KMS-11 (cell line): ENCODE data around the gene PHB1.
A peak's percentile ranks its signal among the peaks of the same experiment; 100 is the strongest.

Experiments used
- H2AFZ ChIP-seq: fragments of 200-600 bp; sonication (generic); 2 replicates; pipeline ENCODE4 v1.6.1; 2016; ENCODE audit warnings: antibody characterized with exemption, mixed run types, low read depth
- H3K27ac ChIP-seq: fragments of 200-600 bp; sonication (generic); 2 replicates; pipeline ENCODE4 v1.6.1; 2016; ENCODE audit warnings: mild to moderate bottlenecking, mixed run types
- H3K27me3 ChIP-seq: fragments of 200-600 bp; sonication (generic); 2 replicates; pipeline ENCODE4 v1.6.1; 2017; ENCODE audit warnings: mild to moderate bottlenecking, low read depth, mixed run types, moderate library complexity; ENCODE audit not compliant: insufficient read depth
- H3K36me3 ChIP-seq: fragments of 200-600 bp; sonication (generic); 2 replicates; pipeline ENCODE4 v1.6.1; 2017; ENCODE audit warnings: mild to moderate bottlenecking, mixed run types; ENCODE audit not compliant: insufficient read depth
- H3K4me1 ChIP-seq: fragments of 200-600 bp; sonication (generic); 2 replicates; pipeline ENCODE4 v1.6.1; 2016; ENCODE audit warnings: mild to moderate bottlenecking, low read depth, mixed run types; ENCODE audit not compliant: poor library complexity, severe bottlenecking
- H3K4me2 ChIP-seq: fragments of 200-600 bp; sonication (generic); 2 replicates; pipeline ENCODE4 v1.7.0; 2016; ENCODE audit warnings: mild to moderate bottlenecking, mixed run types
- H3K4me3 ChIP-seq: fragments of 200-600 bp; sonication (generic); IDR thresholded peaks from 2 replicates; pipeline ENCODE4 v1.6.1; 2017; ENCODE audit warnings: low read depth, low read length, mixed read lengths; ENCODE audit not compliant: insufficient read depth
- H3K79me2 ChIP-seq: fragments of 200-600 bp; sonication (generic); 2 replicates; pipeline ENCODE4 v1.6.1; 2016; ENCODE audit warnings: low read depth, mixed run types; ENCODE audit not compliant: insufficient read depth
- H3K9ac ChIP-seq: fragments of 200-600 bp; sonication (generic); 2 replicates; pipeline ENCODE4 v1.6.1; 2016; ENCODE audit warnings: mild to moderate bottlenecking, mixed run types
- H4K20me1 ChIP-seq: fragments of 200-600 bp; sonication (generic); 2 replicates; pipeline ENCODE4 v1.6.1; 2016; ENCODE audit warnings: mild to moderate bottlenecking, mixed run types; ENCODE audit not compliant: insufficient read depth
- CTCF ChIP-seq: fragments of 200-600 bp; sonication (generic); conservative IDR thresholded peaks from 2 replicates; pipeline ENCODE4 v1.6.1; 2017; ENCODE audit warnings: low read depth, mild to moderate bottlenecking, antibody characterized with exemption, low read length, moderate library complexity, mixed read lengths

Gene PHB1

GRCh38 chr17:49361129-49361901 lies 53.4 kb downstream of the PHB1 start:
- H3K27me3 ChIP-seq: no peaks in the 10 kb centered on the region
- H3K4me2 ChIP-seq: peak overlapping the region; percentile 54
- H3K36me3 ChIP-seq: no peaks in the 10 kb centered on the region
- peak overlapping the region; percentile 10; the same call in 1 of the 2 replicates for H2AFZ ChIP-seq
- H3K27ac ChIP-seq: peak overlapping the region; percentile 78
- peaks cover 53% of the 10 kb centered on the region for H3K79me2 ChIP-seq
- no peaks in the 10 kb centered on the region for H4K20me1 ChIP-seq
- H3K4me1 ChIP-seq: peaks cover 67% of the 10 kb centered on the region
- peak overlapping the region; percentile 36 for H3K4me3 ChIP-seq
- peak overlapping the region; percentile 81 for H3K9ac ChIP-seq
- TF ChIP-seq CTCF: no peak

- Histone ChIP-seq H3K4me3 (peak overlapping the region; percentile 36), H3K79me2 (peaks cover 58% of the 10 kb centered on the region), H4K20me1 (no peaks in the 10 kb centered on the region), H2AFZ (peak overlapping the region; percentile 10; the same call in 1 of the 2 replicates), H3K4me1 (peaks cover 67% of the 10 kb centered on the region), H3K27ac (peak overlapping the region; percentile 78), H3K4me2 (peak overlapping the region; percentile 54), H3K27me3 (no peaks in the 10 kb centered on the region), H3K36me3 (no peaks in the 10 kb centered on the region), H3K9ac (peak overlapping the region; percentile 81; the same call in 1 of the 2 replicates)
- no peak for TF ChIP-seq CTCF
Observed at GRCh38 chr17:49360796-49361128, 53.9 kb downstream of the PHB1 start.

- H3K9ac ChIP-seq: peak overlapping the region; percentile 81; the same call in 1 of the 2 replicates
- H3K36me3 ChIP-seq: no peaks in the 10 kb centered on the region
- no peak for TF ChIP-seq CTCF
- H2AFZ ChIP-seq: 0 out of 2 replicates have a peak overlapping the region, but pooled peaks have one; percentile 10
- H3K27ac ChIP-seq: peak overlapping the region; percentile 78; the same call in 1 of the 2 replicates
- H3K4me1 ChIP-seq: peaks cover 63% of the 10 kb centered on the region
- H3K79me2 ChIP-seq: peaks cover 64% of the 10 kb centered on the region
- H3K27me3 ChIP-seq: no peaks in the 10 kb centered on the region
- H4K20me1 ChIP-seq: no peaks in the 10 kb centered on the region
- peak overlapping the region; percentile 54 for H3K4me2 ChIP-seq
- peak overlapping the region; percentile 36 for H3K4me3 ChIP-seq
Observed at GRCh38 chr17:49359990-49360795, 54.5 kb downstream of the PHB1 start.

- no peak overlapping the region for H3K4me3 ChIP-seq
- H3K27ac ChIP-seq: peak overlapping the region; percentile 60
- H3K4me2 ChIP-seq: peak overlapping the region; percentile 54
Observed at GRCh38 chr17:49358641-49359247, 55.9 kb downstream of the PHB1 start.

More at GRCh38 chr17:49358641-49359247, 55.9 kb downstream of the PHB1 start:
- H3K79me2 ChIP-seq: peaks cover 79% of the 10 kb centered on the region
- H3K27me3 ChIP-seq: no peaks in the 10 kb centered on the region
- TF ChIP-seq CTCF: no peak
- no peak overlapping the region for H2AFZ ChIP-seq
- no peaks in the 10 kb centered on the region for H3K36me3 ChIP-seq
- H4K20me1 ChIP-seq: no peaks in the 10 kb centered on the region
- peak overlapping the region; percentile 11; the same call in 1 of the 2 replicates for H3K9ac ChIP-seq
- peaks cover 66% of the 10 kb centered on the region for H3K4me1 ChIP-seq
